GM19455 (cell line): ENCODE measurements around the gene PCBP2.
A peak's percentile ranks its signal among the peaks of the same experiment; 100 is the strongest.

ENCODE experiments used
- ATAC-seq: cut with Tn5 transposase; IDR thresholded peaks from one replicate; pipeline ENCODE4 v1.9.1; 2021; ENCODE audit not compliant: unreplicated experiment

Gene PCBP2

GRCh38 chr12:53506881-53507602, 55.1 kb downstream of the PCBP2 start, which contains the start of gene NPFF:
NPFF (minus strand) TSS chr12:53507484; CDS start chr12:53507474, 10 bp downstream.
- no peak for ATAC-seq

- ATAC-seq: no peak
These were observed 55.6 kb downstream of the PCBP2 start for GRCh38 chr12:53507603-53507885.

GRCh38 chr12:53508534-53509170, 56.8 kb downstream of the PCBP2 start:
- ATAC-seq: peak; percentile 95

- ATAC-seq: no peak
These were observed 58.4 kb downstream of the PCBP2 start for GRCh38 chr12:53510181-53510812.

GRCh38 chr12:53513712-53514410, 62.0 kb downstream of the PCBP2 start:
- ATAC-seq: no peak

GRCh38 chr12:53514628-53515290, 62.9 kb downstream of the PCBP2 start:
- ATAC-seq: no peak

GRCh38 chr12:53515291-53515680, 63.4 kb downstream of the PCBP2 start:
- no peak for ATAC-seq

GRCh38 chr12:53516758-53517455, 65.0 kb downstream of the PCBP2 start:
- ATAC-seq: no peak

- no peak for ATAC-seq
These were observed 66.5 kb downstream of the PCBP2 start for GRCh38 chr12:53518381-53518780.

GRCh38 chr12:53523131-53523530, 71.2 kb downstream of the PCBP2 start:
- no peak for ATAC-seq

GRCh38 chr12:53524476-53524875, 72.6 kb downstream of the PCBP2 start:
- ATAC-seq: no peak

- no peak for ATAC-seq
These were observed 78.2 kb downstream of the PCBP2 start for GRCh38 chr12:53530061-53530460.
